GM20431 (cell line): ENCODE data around the gene ELFN1.

Experiments used
- in situ Hi-C: fragments of 300-500 bp; cut with MseI, MboI; formaldehyde crosslinking; loops from one replicate; pipeline ENCODE4 v1.15.0; 2020; ENCODE audit warnings: low sequenced_read_pairs; ENCODE audit not compliant: unreplicated experiment

The ELFN1 gene

GRCh38 chr7:1769286-1770200 is 99.5 kb downstream of the ELFN1 start:
- in situ Hi-C loops: no loop called here

- in situ Hi-C loops: no loop called here
These were observed 100.3 kb downstream of the ELFN1 start for GRCh38 chr7:1770331-1770730.

- in situ Hi-C loops: no loop called here
These were observed 105.3 kb downstream of the ELFN1 start for GRCh38 chr7:1775389-1775788.

- in situ Hi-C loops: no loop called here
These were observed 107.0 kb downstream of the ELFN1 start for GRCh38 chr7:1777122-1777521.

- in situ Hi-C loops: no loop called here
These were observed 109.4 kb downstream of the ELFN1 start for GRCh38 chr7:1779445-1779844.

- in situ Hi-C loops: no loop called here
These were observed 111.3 kb downstream of the ELFN1 start for GRCh38 chr7:1781369-1781768.

- in situ Hi-C loops: no loop called here
These were observed 115.8 kb downstream of the ELFN1 start for GRCh38 chr7:1785839-1786238.

- in situ Hi-C loops: no loop called here
These were observed 117.2 kb downstream of the ELFN1 start for GRCh38 chr7:1787241-1787640.

GRCh38 chr7:1787681-1788235 is 117.7 kb downstream of the ELFN1 start:
- in situ Hi-C loops: no loop called here

- in situ Hi-C loops: no loop called here
These were observed 124.9 kb downstream of the ELFN1 start for GRCh38 chr7:1794888-1795542.
